PC-9 (cell line): ENCODE data around the gene ATP2C2.

Source experiments
- CTCF ChIP-seq: fragments of 200-600 bp; sonication (generic); conservative IDR thresholded peaks from 2 replicates; pipeline ENCODE4 v1.6.1; 2017; ENCODE audit warnings: mixed run types, antibody characterized with exemption, mild to moderate bottlenecking, moderate library complexity
- EZH2 ChIP-seq: fragments of 200-600 bp; sonication (generic); IDR thresholded peaks from 2 replicates; pipeline ENCODE4 v1.8.0; 2017; ENCODE audit warnings: antibody characterized with exemption, low read depth

DNA sequence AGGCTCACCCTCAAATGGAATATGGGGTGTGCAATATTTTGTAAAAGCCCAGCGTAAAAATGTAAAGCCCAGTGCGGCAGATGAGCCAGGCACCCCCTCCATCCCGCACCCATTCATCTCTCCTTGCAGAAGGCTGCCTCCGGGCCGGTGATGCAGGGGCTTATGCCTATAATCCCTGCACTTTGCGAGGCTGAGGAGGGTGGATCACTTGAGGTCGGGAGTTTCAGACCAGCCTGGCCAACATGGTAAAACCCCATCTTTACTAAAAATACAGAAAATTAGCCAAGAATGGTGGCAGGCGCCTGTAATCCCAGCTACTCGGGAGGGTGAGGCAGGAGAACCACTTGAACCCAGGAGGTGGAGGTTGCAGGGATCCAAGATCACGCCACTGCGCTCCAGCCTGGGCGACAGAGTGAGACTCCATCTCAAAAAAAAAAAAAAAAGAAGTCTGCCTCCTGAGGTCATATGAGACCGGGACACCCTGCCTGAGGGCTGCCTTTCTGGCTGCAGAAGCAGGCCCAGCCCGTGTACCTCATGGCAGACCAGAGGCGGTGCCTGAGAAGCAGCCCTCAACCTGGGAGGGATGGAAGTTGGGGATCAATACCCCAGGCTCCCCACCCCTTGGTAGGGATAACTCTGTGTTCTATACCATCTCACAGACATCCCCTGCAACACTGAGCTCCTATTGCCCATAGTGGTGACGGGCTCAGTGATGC lies 17.5 kb upstream of the ATP2C2 start:
- TF ChIP-seq CTCF (no peak), EZH2 (no peak)
